ENCODE measurements around the gene ZNF786.

Gene ZNF786

DNA sequence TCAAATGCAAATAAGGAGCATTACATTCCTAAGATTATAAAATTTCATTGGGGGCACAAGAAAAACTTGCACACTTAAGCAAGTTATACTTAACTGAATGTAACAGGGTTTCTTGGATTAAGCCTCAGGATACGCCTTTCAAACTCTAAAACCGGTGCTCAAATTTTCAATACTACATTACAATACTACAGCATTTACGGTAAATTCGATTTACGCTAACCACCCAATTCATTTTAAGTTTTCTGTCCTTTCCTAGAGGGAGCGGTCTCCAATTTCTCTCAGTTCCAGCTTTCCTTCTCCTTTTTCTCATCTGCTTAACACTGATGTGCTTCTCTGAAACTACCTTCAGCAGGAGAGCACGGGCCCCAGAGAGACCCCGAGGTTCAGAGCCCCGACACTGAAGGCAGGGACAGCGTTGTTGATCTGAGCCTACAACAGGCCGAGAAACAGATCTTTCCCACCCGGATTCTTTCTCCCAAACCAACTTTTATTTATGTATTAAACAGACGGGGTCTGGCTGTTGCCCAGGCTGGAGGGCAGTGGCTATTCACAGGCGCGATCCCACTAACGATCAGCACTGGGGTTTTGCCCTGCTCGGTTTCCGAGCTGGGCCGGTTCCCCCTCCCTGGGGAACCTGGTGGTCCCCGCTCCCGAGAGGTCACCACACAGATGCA lies 34.8 kb upstream of the ZNF786 start:
- TF ChIP-seq PPARA (CRISPR knock-in tag; IDR thresholded peaks at IDR 0.05; ENCODE audit: borderline replicate concordance) (no peak), ZC3H10 (CRISPR knock-in tag; IDR thresholded peaks at IDR 0.05) (no peak)
- peak; percentile 1 for ATAC-seq

DNA sequence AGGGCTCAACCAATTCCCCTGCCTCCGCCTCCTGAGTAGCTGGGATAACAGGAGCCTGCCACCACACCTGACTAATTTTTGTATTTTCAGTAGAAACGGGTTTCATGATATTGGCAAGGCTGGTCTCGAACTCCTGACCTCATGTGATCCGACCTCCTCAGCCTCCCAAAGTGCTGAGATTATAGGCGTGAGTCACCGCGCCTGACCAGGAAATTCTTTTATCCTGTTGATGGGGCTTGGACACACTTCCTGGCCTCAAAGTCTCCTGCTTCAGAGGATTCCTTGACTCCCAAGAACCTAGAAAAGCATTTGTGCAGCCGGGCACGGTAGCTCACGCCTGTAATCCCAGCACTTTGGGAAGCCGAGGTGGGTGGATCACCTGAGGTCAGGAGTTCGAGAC lies 19.5 kb upstream of the ZNF786 start:
- no peak for ATAC-seq
- TF ChIP-seq ZFP3 (CRISPR knock-in tag; IDR thresholded peaks at IDR 0.05) (no peak), TOX (CRISPR knock-in tag; IDR thresholded peaks at IDR 0.05; ENCODE audit: borderline replicate concordance) (no peak), ARNTL (CRISPR knock-in tag; IDR thresholded peaks at IDR 0.05; ENCODE audit: borderline replicate concordance, low read depth) (no peak)

DNA sequence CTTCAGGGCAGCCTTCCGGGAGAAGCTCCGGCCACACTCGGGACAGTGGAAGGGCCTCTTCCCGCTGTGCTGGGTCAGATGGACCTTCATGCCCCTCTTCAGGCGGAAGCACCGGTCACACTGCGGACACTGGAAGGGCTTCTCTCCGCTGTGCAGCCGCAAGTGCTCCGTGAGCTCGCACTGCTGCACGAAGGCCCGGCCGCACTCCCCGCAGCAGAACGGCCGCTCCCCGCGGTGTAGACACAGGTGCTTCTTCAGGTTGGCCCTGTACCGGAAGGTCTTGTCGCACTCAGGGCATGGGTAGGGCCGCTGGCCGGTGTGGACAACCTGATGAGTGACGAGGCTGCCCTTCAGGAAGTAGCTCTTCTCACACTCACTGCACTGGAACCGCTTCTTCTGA lies 14.2 kb upstream of the ZNF786 start:
- TF ChIP-seq PPARA (CRISPR knock-in tag; IDR thresholded peaks at IDR 0.05; ENCODE audit: borderline replicate concordance): no peak
- TF ChIP-seq ZFP3 (CRISPR knock-in tag; IDR thresholded peaks at IDR 0.05): no peak
- TF ChIP-seq ZFP30 (CRISPR knock-in tag; IDR thresholded peaks at IDR 0.05): no peak

DNA sequence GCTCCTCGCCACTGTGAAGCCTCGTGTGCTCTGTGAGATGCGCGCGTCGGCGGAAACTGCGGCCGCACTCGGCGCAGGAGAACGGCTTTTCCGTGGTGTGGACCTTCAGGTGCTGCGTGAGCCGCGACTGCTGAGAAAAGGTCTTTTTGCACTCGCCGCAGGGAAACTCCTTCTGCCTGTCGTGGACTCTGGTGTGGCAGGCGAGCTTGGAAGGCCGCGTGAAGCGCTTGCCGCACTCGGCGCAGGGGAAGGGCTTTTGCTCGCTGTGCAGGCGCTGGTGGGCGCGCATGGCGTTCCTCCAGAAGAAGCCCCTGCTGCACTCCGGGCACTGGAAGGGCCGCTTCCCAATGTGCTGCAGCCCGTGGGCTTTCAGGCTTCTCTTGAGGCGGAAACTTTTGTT lies 13.7 kb upstream of the ZNF786 start:
- no peak; the same call in 2 of the 3 replicates for ATAC-seq
- TF ChIP-seq RARB (CRISPR knock-in tag; IDR thresholded peaks at IDR 0.05) (no peak), ARNTL (CRISPR knock-in tag; IDR thresholded peaks at IDR 0.05; ENCODE audit: borderline replicate concordance, low read depth) (no peak), ZFP3 (CRISPR knock-in tag; IDR thresholded peaks at IDR 0.05) (no peak), ZNF565 (CRISPR knock-in tag; conservative IDR thresholded peaks at IDR 0.05; ENCODE audit: low read depth) (no peak), SNAI2 (CRISPR knock-in tag; IDR thresholded peaks at IDR 0.05) (no peak)
- TF ChIP-seq, protein P1, sequence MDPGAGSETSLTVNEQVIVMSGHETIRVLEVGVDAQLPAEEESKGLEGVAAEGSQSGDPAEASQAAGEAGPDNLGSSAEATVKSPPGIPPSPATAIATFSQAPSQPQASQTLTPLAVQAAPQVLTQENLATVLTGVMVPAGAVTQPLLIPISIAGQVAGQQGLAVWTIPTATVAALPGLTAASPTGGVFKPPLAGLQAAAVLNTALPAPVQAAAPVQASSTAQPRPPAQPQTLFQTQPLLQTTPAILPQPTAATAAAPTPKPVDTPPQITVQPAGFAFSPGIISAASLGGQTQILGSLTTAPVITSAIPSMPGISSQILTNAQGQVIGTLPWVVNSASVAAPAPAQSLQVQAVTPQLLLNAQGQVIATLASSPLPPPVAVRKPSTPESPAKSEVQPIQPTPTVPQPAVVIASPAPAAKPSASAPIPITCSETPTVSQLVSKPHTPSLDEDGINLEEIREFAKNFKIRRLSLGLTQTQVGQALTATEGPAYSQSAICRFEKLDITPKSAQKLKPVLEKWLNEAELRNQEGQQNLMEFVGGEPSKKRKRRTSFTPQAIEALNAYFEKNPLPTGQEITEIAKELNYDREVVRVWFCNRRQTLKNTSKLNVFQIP (CRISPR knock-in tag; IDR thresholded peaks at IDR 0.05; ENCODE audit: borderline replicate concordance, low read depth): no peak
- TF ChIP-seq, protein P2, sequence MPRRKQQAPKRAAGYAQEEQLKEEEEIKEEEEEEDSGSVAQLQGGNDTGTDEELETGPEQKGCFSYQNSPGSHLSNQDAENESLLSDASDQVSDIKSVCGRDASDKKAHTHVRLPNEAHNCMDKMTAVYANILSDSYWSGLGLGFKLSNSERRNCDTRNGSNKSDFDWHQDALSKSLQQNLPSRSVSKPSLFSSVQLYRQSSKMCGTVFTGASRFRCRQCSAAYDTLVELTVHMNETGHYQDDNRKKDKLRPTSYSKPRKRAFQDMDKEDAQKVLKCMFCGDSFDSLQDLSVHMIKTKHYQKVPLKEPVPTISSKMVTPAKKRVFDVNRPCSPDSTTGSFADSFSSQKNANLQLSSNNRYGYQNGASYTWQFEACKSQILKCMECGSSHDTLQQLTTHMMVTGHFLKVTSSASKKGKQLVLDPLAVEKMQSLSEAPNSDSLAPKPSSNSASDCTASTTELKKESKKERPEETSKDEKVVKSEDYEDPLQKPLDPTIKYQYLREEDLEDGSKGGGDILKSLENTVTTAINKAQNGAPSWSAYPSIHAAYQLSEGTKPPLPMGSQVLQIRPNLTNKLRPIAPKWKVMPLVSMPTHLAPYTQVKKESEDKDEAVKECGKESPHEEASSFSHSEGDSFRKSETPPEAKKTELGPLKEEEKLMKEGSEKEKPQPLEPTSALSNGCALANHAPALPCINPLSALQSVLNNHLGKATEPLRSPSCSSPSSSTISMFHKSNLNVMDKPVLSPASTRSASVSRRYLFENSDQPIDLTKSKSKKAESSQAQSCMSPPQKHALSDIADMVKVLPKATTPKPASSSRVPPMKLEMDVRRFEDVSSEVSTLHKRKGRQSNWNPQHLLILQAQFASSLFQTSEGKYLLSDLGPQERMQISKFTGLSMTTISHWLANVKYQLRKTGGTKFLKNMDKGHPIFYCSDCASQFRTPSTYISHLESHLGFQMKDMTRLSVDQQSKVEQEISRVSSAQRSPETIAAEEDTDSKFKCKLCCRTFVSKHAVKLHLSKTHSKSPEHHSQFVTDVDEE (CRISPR knock-in tag; IDR thresholded peaks at IDR 0.05): no peak

More for the DNA sequence above, 14.2 kb upstream of the ZNF786 start:
- ATAC-seq: peak; percentile 19; the same call in 1 of the 3 replicates

DNA sequence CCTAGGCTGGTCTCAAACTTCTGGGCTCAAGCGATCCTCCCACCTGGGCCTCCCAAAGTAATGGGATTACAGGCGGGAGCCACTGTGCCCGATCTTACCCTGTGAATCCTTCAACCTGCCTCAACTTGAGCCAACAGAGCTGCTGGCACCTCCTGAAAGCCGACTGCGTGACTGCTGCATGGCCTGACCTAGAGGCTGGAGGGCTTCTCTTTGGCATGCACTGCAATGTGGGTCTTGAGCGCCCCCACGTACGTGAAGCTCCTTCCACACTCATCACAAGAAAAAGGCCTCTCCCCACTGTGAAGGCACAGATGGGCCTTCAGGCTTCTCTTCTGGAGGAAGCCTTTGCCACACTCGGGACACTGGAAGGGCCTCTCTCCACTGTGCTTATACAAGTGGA lies 12.9 kb upstream of the ZNF786 start:
- TF ChIP-seq RARB (CRISPR knock-in tag; IDR thresholded peaks at IDR 0.05): no peak

DNA sequence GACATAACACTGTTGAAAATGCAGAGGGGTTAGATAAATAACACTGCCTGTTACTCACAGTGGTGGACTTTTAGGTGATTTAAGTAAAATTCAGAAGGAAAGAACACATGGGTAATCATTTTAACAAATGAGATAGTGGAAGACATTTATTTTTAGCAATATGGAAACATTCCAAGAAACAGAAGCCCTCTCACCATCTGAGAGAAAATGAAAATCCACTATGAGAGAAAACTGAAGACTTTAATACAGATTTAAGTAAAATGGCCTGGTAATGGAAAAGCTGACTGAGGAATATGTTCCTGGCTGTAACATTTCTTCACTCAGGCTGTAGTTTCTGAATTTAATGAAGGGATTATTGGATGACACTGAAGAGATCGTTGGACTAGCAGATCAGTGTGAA lies 12.1 kb upstream of the ZNF786 start:
- TF ChIP-seq, protein P3, sequence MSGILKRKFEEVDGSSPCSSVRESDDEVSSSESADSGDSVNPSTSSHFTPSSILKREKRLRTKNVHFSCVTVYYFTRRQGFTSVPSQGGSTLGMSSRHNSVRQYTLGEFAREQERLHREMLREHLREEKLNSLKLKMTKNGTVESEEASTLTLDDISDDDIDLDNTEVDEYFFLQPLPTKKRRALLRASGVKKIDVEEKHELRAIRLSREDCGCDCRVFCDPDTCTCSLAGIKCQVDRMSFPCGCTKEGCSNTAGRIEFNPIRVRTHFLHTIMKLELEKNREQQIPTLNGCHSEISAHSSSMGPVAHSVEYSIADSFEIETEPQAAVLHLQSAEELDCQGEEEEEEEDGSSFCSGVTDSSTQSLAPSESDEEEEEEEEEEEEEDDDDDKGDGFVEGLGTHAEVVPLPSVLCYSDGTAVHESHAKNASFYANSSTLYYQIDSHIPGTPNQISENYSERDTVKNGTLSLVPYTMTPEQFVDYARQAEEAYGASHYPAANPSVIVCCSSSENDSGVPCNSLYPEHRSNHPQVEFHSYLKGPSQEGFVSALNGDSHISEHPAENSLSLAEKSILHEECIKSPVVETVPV (CRISPR knock-in tag; IDR thresholded peaks at IDR 0.05): no peak
- TF ChIP-seq ESRRG (CRISPR knock-in tag; IDR thresholded peaks at IDR 0.05) (no peak), ZNF565 (CRISPR knock-in tag; conservative IDR thresholded peaks at IDR 0.05; ENCODE audit: low read depth) (no peak), ISL1 (CRISPR knock-in tag; IDR thresholded peaks at IDR 0.05) (no peak), OSR1 (CRISPR knock-in tag; IDR thresholded peaks at IDR 0.05) (no peak), TOX (CRISPR knock-in tag; IDR thresholded peaks at IDR 0.05; ENCODE audit: borderline replicate concordance) (no peak), ARNTL (CRISPR knock-in tag; IDR thresholded peaks at IDR 0.05; ENCODE audit: borderline replicate concordance, low read depth) (no peak), SNAI2 (CRISPR knock-in tag; IDR thresholded peaks at IDR 0.05) (no peak), BACH2 (CRISPR knock-in tag; IDR thresholded peaks at IDR 0.05; ENCODE audit: borderline replicate concordance) (no peak), ZFP3 (CRISPR knock-in tag; IDR thresholded peaks at IDR 0.05) (no peak)
- TF ChIP-seq, protein P2 (CRISPR knock-in tag; IDR thresholded peaks at IDR 0.05): no peak
- TF ChIP-seq, protein P4, sequence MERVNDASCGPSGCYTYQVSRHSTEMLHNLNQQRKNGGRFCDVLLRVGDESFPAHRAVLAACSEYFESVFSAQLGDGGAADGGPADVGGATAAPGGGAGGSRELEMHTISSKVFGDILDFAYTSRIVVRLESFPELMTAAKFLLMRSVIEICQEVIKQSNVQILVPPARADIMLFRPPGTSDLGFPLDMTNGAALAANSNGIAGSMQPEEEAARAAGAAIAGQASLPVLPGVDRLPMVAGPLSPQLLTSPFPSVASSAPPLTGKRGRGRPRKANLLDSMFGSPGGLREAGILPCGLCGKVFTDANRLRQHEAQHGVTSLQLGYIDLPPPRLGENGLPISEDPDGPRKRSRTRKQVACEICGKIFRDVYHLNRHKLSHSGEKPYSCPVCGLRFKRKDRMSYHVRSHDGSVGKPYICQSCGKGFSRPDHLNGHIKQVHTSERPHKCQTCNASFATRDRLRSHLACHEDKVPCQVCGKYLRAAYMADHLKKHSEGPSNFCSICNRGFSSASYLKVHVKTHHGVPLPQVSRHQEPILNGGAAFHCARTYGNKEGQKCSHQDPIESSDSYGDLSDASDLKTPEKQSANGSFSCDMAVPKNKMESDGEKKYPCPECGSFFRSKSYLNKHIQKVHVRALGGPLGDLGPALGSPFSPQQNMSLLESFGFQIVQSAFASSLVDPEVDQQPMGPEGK (CRISPR knock-in tag; IDR thresholded peaks at IDR 0.05; ENCODE audit: borderline replicate concordance): no peak
- TF ChIP-seq, protein P5, sequence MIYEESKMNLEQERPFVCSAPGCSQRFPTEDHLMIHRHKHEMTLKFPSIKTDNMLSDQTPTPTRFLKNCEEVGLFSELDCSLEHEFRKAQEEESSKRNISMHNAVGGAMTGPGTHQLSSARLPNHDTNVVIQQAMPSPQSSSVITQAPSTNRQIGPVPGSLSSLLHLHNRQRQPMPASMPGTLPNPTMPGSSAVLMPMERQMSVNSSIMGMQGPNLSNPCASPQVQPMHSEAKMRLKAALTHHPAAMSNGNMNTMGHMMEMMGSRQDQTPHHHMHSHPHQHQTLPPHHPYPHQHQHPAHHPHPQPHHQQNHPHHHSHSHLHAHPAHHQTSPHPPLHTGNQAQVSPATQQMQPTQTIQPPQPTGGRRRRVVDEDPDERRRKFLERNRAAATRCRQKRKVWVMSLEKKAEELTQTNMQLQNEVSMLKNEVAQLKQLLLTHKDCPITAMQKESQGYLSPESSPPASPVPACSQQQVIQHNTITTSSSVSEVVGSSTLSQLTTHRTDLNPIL (CRISPR knock-in tag; IDR thresholded peaks at IDR 0.05; ENCODE audit: low read depth): no peak
- ATAC-seq: no peak

More for the DNA sequence above, 12.9 kb upstream of the ZNF786 start:
- ATAC-seq: no peak

Measured in SK-N-SH treated with all-trans-retinoic acid at 6 μM for 48 hours (cell line).